HepG2 (cell line): ENCODE results near the gene IFT52. TPM values are rescaled to one million over a fixed set of nuclear protein-coding genes. Genes with fewer than 3 reads are reported as not detected.

Experiments
- ATF2 ChIP-seq: sonication (generic); formaldehyde crosslinking; IDR thresholded peaks from 2 replicates; pipeline ENCODE4 v1.4.0; 2020; ENCODE audit warnings: missing genetic modification reagents
- DR1 ChIP-seq: sonication (generic); formaldehyde crosslinking; IDR thresholded peaks from 2 replicates; pipeline ENCODE4 v1.8.0; 2021; ENCODE audit warnings: mild to moderate bottlenecking, missing genetic modification reagents, inconsistent platforms
- EP300 ChIP-seq, 3 experiments: sonication (generic) in 1 of 3; formaldehyde crosslinking in 1 of 3; IDR thresholded peaks; 2 replicates each; pipeline versions ENCODE4 v1.5.1 to v1.6.1; 2011 to 2020; ENCODE audit warnings: low read depth in 2 of 3, low read length in 2 of 3, borderline replicate concordance in 1 of 3, improper control_type of control experiment in 1 of 3, mild to moderate bottlenecking in 1 of 3, missing genetic modification reagents in 1 of 3, moderate library complexity in 1 of 3
- FUBP1 ChIP-seq: sonication (generic); formaldehyde crosslinking; IDR thresholded peaks from 2 replicates; pipeline ENCODE4 v1.5.1; 2020; ENCODE audit warnings: missing genetic modification reagents, mild to moderate bottlenecking, borderline replicate concordance
- HNF4A ChIP-seq: sonication (generic); formaldehyde crosslinking; IDR thresholded peaks from 2 replicates; pipeline ENCODE4 v1.4.0; 2020; ENCODE audit warnings: missing genetic modification reagents
- MEIS1 ChIP-seq: sonication (generic); formaldehyde crosslinking; IDR thresholded peaks from 2 replicates; pipeline ENCODE4 v1.9.0; 2021; ENCODE audit warnings: mild to moderate bottlenecking, missing genetic modification reagents, moderate library complexity, borderline replicate concordance
- U2AF1 ChIP-seq: fragments of 200-400 bp; formaldehyde crosslinking; optimal IDR thresholded peaks from 2 replicates; pipeline ENCODE3; 2017; ENCODE audit warnings: mild to moderate bottlenecking, low read depth, low read length
- ZBTB43 ChIP-seq: sonication (generic); formaldehyde crosslinking; conservative IDR thresholded peaks from 2 replicates; pipeline ENCODE4 v1.4.0; 2020; ENCODE audit warnings: missing genetic modification reagents
- ZNF256 ChIP-seq: sonication (generic); formaldehyde crosslinking; conservative IDR thresholded peaks from 2 replicates; pipeline ENCODE4 v1.4.0; 2020; ENCODE audit warnings: missing genetic modification reagents
- ZNF326 ChIP-seq: sonication (generic); formaldehyde crosslinking; IDR thresholded peaks from 2 replicates; pipeline ENCODE4 v1.4.0; 2020; ENCODE audit warnings: missing genetic modification reagents, borderline replicate concordance
- ZNF563 ChIP-seq: sonication (generic); formaldehyde crosslinking; IDR thresholded peaks from 2 replicates; pipeline ENCODE4 v1.8.0; 2022; ENCODE audit warnings: mild to moderate bottlenecking, moderate library complexity, missing genetic modification reagents
- ZNF703 ChIP-seq: sonication (generic); formaldehyde crosslinking; IDR thresholded peaks from 2 replicates; pipeline ENCODE4 v1.5.1; 2020; ENCODE audit warnings: missing genetic modification reagents, mild to moderate bottlenecking, moderate library complexity, borderline replicate concordance
- polyA plus RNA-seq, 8 experiments: library from polyadenylated mRNA; depleted of rRNA in 3 of 8; stranded (reverse) in 7 of 8; unstranded in 1 of 8; fragments of >200 nt; fragmentation: Illumina TruSeq in 4 of 8; extraction: Trizol in 4 of 8; gene quantifications; 2 replicates each; pipeline versions ENCODE4 v1.2.1 to v1.2.3, GENCODE V29; 2011 to 2016; ENCODE audit warnings: low read depth in 4 of 8, missing spikeins in 1 of 8, mixed read lengths in 1 of 8; ENCODE audit not compliant: insufficient read depth in 1 of 8
- total RNA-seq, 5 experiments: library from RNA; depleted of rRNA; stranded (reverse); fragments of >200 nt; fragmentation: Illumina TruSeq; extraction: Trizol; gene quantifications; 2 replicates each; pipeline ENCODE4 v1.2.3, GENCODE V29; 2016; ENCODE audit warnings: low read depth in 1 of 5
- TF ChIP-seq, protein P1 (sequence below): sonication (generic); formaldehyde crosslinking; IDR thresholded peaks from 2 replicates; pipeline ENCODE4 v1.5.1; 2020; ENCODE audit warnings: missing genetic modification reagents, mild to moderate bottlenecking, borderline replicate concordance
- TF ChIP-seq, protein P2 (sequence below): sonication (generic); formaldehyde crosslinking; IDR thresholded peaks from 2 replicates; pipeline ENCODE4 v1.5.1; 2020; ENCODE audit warnings: mild to moderate bottlenecking, moderate library complexity, missing genetic modification reagents
- TF ChIP-seq, protein P3 (sequence below): IDR thresholded peaks from 2 replicates; pipeline ENCODE4 v1.4.0; 2020; ENCODE audit warnings: mild to moderate bottlenecking, missing genetic modification reagents

Gene IFT52
- total and polyA plus RNA-seq, 2 of the 13 experiments (the other 11 are each of a cell fraction or from before 2014, with no cell fraction given) = 48.0 to 64.0 TPM

DNA sequence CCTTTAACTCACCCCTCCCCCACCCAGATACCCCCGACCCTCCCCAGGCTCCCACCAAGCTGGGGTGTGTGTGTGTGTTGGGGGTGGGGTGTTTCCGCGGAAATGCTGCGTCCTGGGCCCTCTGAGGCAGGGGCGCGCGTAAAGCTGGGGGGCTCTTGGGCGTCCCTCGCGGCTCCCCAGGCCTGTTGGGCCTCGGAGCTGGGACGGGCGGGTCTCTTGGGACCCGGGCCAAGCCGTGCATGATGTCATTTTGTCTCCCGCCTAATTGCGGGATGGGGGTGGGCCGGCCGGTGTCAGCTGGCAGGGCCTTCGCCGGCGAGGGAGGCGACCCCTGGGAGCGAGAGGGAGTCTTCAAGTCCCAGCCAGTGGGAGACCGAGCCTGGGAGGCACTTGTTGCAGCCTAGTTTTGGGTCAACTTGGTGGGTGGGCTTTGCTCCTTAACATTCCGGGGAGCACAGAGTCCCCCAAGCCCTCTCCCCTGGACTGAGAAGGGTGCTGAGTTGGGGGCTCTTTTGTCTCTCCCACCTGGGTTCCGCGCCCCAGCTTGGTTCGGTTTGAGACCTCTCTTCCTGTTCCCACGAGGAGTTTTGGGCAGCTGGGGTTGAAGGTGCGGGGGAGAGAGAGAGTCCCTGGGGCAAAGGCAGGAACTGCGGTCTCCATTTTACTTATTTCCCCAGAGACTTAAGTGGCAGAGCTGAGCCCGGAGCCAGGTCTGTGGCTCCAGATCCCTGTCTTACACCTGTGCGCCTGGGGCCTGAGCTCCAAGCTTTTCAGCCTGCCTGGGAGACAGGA, 76.8 kb downstream of the IFT52 start (continued):
- no peak for TF ChIP-seq DR1 (CRISPR knock-in tag)
- TF ChIP-seq, protein P1, sequence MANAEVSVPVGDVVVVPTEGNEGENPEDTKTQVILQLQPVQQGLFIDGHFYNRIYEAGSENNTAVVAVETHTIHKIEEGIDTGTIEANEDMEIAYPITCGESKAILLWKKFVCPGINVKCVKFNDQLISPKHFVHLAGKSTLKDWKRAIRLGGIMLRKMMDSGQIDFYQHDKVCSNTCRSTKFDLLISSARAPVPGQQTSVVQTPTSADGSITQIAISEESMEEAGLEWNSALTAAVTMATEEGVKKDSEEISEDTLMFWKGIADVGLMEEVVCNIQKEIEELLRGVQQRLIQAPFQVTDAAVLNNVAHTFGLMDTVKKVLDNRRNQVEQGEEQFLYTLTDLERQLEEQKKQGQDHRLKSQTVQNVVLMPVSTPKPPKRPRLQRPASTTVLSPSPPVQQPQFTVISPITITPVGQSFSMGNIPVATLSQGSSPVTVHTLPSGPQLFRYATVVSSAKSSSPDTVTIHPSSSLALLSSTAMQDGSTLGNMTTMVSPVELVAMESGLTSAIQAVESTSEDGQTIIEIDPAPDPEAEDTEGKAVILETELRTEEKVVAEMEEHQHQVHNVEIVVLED (CRISPR knock-in tag) = no peak
- TF ChIP-seq HNF4A (CRISPR knock-in tag) = no peak
- no peak for TF ChIP-seq MEIS1 (CRISPR knock-in tag)
- TF ChIP-seq ZNF256 (CRISPR knock-in tag) = no peak
- TF ChIP-seq, protein P2, sequence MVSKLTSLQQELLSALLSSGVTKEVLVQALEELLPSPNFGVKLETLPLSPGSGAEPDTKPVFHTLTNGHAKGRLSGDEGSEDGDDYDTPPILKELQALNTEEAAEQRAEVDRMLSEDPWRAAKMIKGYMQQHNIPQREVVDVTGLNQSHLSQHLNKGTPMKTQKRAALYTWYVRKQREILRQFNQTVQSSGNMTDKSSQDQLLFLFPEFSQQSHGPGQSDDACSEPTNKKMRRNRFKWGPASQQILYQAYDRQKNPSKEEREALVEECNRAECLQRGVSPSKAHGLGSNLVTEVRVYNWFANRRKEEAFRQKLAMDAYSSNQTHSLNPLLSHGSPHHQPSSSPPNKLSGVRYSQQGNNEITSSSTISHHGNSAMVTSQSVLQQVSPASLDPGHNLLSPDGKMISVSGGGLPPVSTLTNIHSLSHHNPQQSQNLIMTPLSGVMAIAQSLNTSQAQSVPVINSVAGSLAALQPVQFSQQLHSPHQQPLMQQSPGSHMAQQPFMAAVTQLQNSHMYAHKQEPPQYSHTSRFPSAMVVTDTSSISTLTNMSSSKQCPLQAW (CRISPR knock-in tag) = no peak
- TF ChIP-seq EP300 (IDR thresholded peaks at IDR 0.05; ENCODE audit: low read depth in 2 of 2, low read length in 2 of 2) = no peak
- no peak for TF ChIP-seq EP300 (CRISPR knock-in tag; IDR thresholded peaks at IDR 0.05; ENCODE audit: borderline replicate concordance)
- TF ChIP-seq ZBTB43 (CRISPR knock-in tag) = no peak
- no peak for TF ChIP-seq ZNF326 (CRISPR knock-in tag)
- no peak for TF ChIP-seq ZNF703 (CRISPR knock-in tag)
- TF ChIP-seq ZNF563 = no peak
- TF ChIP-seq ATF2 (CRISPR knock-in tag) = no peak; the same call in 1 of the 2 replicates
- TF ChIP-seq U2AF1 = no peak
- TF ChIP-seq, protein P3, sequence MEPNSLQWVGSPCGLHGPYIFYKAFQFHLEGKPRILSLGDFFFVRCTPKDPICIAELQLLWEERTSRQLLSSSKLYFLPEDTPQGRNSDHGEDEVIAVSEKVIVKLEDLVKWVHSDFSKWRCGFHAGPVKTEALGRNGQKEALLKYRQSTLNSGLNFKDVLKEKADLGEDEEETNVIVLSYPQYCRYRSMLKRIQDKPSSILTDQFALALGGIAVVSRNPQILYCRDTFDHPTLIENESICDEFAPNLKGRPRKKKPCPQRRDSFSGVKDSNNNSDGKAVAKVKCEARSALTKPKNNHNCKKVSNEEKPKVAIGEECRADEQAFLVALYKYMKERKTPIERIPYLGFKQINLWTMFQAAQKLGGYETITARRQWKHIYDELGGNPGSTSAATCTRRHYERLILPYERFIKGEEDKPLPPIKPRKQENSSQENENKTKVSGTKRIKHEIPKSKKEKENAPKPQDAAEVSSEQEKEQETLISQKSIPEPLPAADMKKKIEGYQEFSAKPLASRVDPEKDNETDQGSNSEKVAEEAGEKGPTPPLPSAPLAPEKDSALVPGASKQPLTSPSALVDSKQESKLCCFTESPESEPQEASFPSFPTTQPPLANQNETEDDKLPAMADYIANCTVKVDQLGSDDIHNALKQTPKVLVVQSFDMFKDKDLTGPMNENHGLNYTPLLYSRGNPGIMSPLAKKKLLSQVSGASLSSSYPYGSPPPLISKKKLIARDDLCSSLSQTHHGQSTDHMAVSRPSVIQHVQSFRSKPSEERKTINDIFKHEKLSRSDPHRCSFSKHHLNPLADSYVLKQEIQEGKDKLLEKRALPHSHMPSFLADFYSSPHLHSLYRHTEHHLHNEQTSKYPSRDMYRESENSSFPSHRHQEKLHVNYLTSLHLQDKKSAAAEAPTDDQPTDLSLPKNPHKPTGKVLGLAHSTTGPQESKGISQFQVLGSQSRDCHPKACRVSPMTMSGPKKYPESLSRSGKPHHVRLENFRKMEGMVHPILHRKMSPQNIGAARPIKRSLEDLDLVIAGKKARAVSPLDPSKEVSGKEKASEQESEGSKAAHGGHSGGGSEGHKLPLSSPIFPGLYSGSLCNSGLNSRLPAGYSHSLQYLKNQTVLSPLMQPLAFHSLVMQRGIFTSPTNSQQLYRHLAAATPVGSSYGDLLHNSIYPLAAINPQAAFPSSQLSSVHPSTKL = no peak
- no peak for TF ChIP-seq FUBP1
